ENCODE data around the gene TRIM59.
"Not testable (repeated sequence)": the region's sequence is repeated elsewhere in the genome, so short reads cannot be mapped to it uniquely, and the experiment has no call there.

Gene TRIM59

GRCh38 chr3:160460033-160460432, 10.4 kb upstream of the TRIM59 start:
- TF ChIP-seq, protein P1, sequence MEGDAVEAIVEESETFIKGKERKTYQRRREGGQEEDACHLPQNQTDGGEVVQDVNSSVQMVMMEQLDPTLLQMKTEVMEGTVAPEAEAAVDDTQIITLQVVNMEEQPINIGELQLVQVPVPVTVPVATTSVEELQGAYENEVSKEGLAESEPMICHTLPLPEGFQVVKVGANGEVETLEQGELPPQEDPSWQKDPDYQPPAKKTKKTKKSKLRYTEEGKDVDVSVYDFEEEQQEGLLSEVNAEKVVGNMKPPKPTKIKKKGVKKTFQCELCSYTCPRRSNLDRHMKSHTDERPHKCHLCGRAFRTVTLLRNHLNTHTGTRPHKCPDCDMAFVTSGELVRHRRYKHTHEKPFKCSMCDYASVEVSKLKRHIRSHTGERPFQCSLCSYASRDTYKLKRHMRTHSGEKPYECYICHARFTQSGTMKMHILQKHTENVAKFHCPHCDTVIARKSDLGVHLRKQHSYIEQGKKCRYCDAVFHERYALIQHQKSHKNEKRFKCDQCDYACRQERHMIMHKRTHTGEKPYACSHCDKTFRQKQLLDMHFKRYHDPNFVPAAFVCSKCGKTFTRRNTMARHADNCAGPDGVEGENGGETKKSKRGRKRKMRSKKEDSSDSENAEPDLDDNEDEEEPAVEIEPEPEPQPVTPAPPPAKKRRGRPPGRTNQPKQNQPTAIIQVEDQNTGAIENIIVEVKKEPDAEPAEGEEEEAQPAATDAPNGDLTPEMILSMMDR (IDR thresholded peaks at IDR 0.05; ENCODE audit: control insufficient read depth, extremely low read depth, insufficient read depth), result no peak
- no peak overlapping the region for H3K4me3 ChIP-seq (ENCODE audit: low read depth, low read length)
- DNase-seq (ENCODE audit: low read depth), result no peak

DNA sequence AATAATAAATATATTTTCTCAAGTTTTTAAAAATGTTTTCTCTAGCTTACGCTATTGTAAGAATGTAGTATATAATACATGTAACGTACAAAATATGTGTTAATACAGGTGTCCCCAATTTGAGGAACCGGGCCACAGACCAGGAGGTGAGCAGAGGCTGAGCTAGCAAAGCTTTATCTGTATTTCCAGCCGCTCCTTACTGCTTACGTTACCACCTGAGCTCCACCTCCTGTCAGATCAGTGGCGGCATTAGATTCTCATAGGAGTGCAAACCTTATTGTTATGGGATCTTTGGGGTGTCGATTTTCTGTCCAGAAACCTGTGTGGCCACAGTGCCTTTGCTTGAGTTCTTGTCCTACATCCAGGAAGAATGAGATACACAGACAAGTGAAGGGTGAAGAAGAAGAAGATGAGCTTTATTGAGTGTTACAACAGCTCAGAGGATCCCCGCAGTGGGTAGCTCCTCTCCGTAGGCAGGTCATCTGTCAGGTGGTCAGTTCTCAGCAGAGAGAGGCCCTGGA, 9.9 kb upstream of the TRIM59 start:
- H3K4me3 ChIP-seq (ENCODE audit: low read depth, low read length), result no peak overlapping the region
- DNase-seq (ENCODE audit: low read depth), result no peak
- TF ChIP-seq, protein P1 (IDR thresholded peaks at IDR 0.05; ENCODE audit: control insufficient read depth, extremely low read depth, insufficient read depth), result no peak

GRCh38 chr3:160458151-160458550, 8.6 kb upstream of the TRIM59 start:
- H3K4me3 ChIP-seq (ENCODE audit: low read depth, low read length), result no peak overlapping the region
- DNase-seq (ENCODE audit: low read depth), result no peak
- TF ChIP-seq, protein P1 (IDR thresholded peaks at IDR 0.05; ENCODE audit: control insufficient read depth, extremely low read depth, insufficient read depth), result no peak

- TF ChIP-seq, protein P1 (IDR thresholded peaks at IDR 0.05; ENCODE audit: control insufficient read depth, extremely low read depth, insufficient read depth), result no peak
- DNase-seq (ENCODE audit: low read depth), result no peak
Measured at GRCh38 chr3:160455846-160456245, 6.3 kb upstream of the TRIM59 start.

DNA sequence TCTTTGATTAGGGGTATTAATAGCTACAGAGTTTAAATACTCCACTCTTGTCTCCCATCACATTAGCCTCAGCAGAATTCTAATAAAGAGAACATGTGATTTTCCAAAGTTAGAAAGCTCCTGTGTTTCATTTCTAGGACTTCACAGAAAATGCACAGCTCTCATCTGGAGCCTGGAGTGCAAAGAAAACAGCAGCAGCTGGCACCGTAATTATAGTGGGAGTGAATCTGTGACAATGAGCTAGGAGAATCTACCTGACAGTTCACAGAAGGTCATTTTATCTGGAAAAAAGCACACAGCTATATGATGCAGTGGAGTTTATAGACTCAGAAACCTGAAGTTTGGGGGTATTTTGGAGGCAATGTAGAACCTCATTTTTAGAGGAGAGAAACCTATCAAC, 5.4 kb upstream of the TRIM59 start:
- TF ChIP-seq, protein P1 (IDR thresholded peaks at IDR 0.05; ENCODE audit: control insufficient read depth, extremely low read depth, insufficient read depth), result no peak

More at GRCh38 chr3:160455846-160456245, 6.3 kb upstream of the TRIM59 start:
- no peak overlapping the region for H3K4me3 ChIP-seq (ENCODE audit: low read depth, low read length)

DNA sequence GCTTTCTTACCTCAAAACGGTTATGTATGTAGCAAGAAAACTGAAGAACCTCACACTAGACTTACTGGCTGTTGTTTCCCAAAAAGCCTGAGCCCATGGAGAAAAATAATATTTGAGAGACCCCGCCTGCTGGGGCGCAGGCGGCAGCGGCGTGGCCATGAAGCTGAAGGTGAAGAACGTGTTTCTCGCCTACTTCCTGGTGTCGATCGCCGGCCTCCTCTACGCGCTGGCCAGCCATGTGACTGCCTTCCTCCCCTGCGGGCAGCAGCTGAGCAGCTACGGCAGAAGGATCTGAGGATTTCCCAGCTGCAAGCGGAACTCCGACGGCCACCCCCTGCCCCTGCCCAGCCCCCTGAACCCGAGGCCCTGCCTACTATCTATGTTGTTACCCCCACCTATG, 2.7 kb upstream of the TRIM59 start:
- H3K4me3 ChIP-seq (ENCODE audit: low read depth, low read length); DNase-seq (ENCODE audit: low read depth): not testable (repeated sequence)

More for the DNA sequence above, 5.4 kb upstream of the TRIM59 start:
- no peak for DNase-seq (ENCODE audit: low read depth)
- H3K4me3 ChIP-seq (ENCODE audit: low read depth, low read length), result no peak overlapping the region

DNA sequence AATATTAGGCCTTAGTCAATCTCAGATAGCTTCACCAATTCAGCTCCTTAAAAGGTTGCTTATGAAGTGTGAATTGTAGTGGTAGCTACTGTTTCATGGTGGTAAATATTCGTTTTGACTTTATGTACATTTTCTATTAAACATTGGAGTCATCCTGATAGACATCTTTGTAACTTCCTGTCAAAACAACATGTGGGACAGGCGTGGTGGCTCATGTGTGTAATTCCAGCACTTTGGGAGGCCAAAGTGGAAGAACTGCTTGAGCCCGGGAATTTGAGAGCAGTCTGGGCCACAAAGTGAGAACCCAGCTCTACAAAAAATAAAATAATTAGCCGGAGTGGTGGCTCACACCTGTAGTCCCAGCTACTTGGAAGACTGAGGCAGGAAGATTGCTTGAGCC, 2.0 kb upstream of the TRIM59 start:
- TF ChIP-seq, protein P1 (IDR thresholded peaks at IDR 0.05; ENCODE audit: control insufficient read depth, extremely low read depth, insufficient read depth), result no peak
- no peak overlapping the region for H3K4me3 ChIP-seq (ENCODE audit: low read depth, low read length)
- DNase-seq (ENCODE audit: low read depth), result no peak

Measured in LNCaP clone FGC (cell line).